KBM-7 (cell line): ENCODE results near the gene CNTN1.

Source experiments
- DNase-seq: peaks from one replicate; pipeline ENCODE4 v3.0.0-alpha.2; 2015
- in situ Hi-C: fragments of 300-500 bp; cut with MboI; formaldehyde crosslinking; loops from 2 replicates; pipeline ENCODE4 v1.14.3; 2020; ENCODE audit warnings: low sequenced_read_pairs, low pct_unique_long_range_greater_than_20kb, mixed read lengths

CNTN1 gene

GRCh38 chr12:40915172-40915571 lies 222.9 kb downstream of the CNTN1 start:
- in situ Hi-C loops = loop anchor here (25.0 kb wide), 1 partner anchor 278 kb away; no protein-coding TSS in a partner anchor
- no peak for DNase-seq

GRCh38 chr12:40917561-40917960 lies 225.3 kb downstream of the CNTN1 start:
- in situ Hi-C loops = loop anchor here (25.0 kb wide), 1 partner anchor 280 kb away; no protein-coding TSS in a partner anchor

GRCh38 chr12:40921563-40922163 lies 229.4 kb downstream of the CNTN1 start:
- in situ Hi-C loops = loop anchor here (25.0 kb wide), 1 partner anchor 284 kb away; no protein-coding TSS in a partner anchor
- DNase-seq = peak; percentile 30

More at GRCh38 chr12:40917561-40917960, 225.3 kb downstream of the CNTN1 start:
- no peak for DNase-seq

- DNase-seq = no peak
- in situ Hi-C loops = no loop called here
These were observed 245.7 kb downstream of the CNTN1 start for GRCh38 chr12:40937891-40938290.

GRCh38 chr12:40942326-40942725 lies 250.1 kb downstream of the CNTN1 start:
- no peak for DNase-seq
- in situ Hi-C loops = no loop called here

GRCh38 chr12:40945772-40946171 lies 253.5 kb downstream of the CNTN1 start:
- in situ Hi-C loops = no loop called here
- DNase-seq = no peak

- peak; percentile 26 for DNase-seq
- in situ Hi-C loops = no loop called here
These were observed 254.5 kb downstream of the CNTN1 start for GRCh38 chr12:40946612-40947194.

GRCh38 chr12:40947797-40948196 lies 255.6 kb downstream of the CNTN1 start:
- DNase-seq = no peak
- in situ Hi-C loops = no loop called here

- in situ Hi-C loops = no loop called here
- DNase-seq = no peak
These were observed 260.8 kb downstream of the CNTN1 start for GRCh38 chr12:40953076-40953475.

GRCh38 chr12:40957417-40957816 lies 265.2 kb downstream of the CNTN1 start:
- in situ Hi-C loops = no loop called here
- DNase-seq = no peak

- in situ Hi-C loops = no loop called here
- no peak for DNase-seq
These were observed 266.8 kb downstream of the CNTN1 start for GRCh38 chr12:40959041-40959440.

GRCh38 chr12:40963751-40964150 lies 271.5 kb downstream of the CNTN1 start:
- no peak for DNase-seq
- in situ Hi-C loops = no loop called here

GRCh38 chr12:40969796-40970195 lies 277.6 kb downstream of the CNTN1 start:
- DNase-seq = no peak
- in situ Hi-C loops = no loop called here

- in situ Hi-C loops = no loop called here
- peak; percentile 15 for DNase-seq
These were observed 278.2 kb downstream of the CNTN1 start for GRCh38 chr12:40970320-40970907.

- in situ Hi-C loops = no loop called here
- DNase-seq = no peak
These were observed 279.7 kb downstream of the CNTN1 start for GRCh38 chr12:40971911-40972310.

- no peak for DNase-seq
- in situ Hi-C loops = no loop called here
These were observed 284.3 kb downstream of the CNTN1 start for GRCh38 chr12:40976546-40976945.

- DNase-seq = no peak
- in situ Hi-C loops = no loop called here
These were observed 288.3 kb downstream of the CNTN1 start for GRCh38 chr12:40980427-40980961.

- DNase-seq = no peak
- in situ Hi-C loops = no loop called here
These were observed 293.8 kb downstream of the CNTN1 start for GRCh38 chr12:40986001-40986400.

GRCh38 chr12:40988355-40988754 lies 296.1 kb downstream of the CNTN1 start:
- in situ Hi-C loops = no loop called here
- DNase-seq = no peak

GRCh38 chr12:40988824-40989223 lies 296.6 kb downstream of the CNTN1 start:
- in situ Hi-C loops = no loop called here
- DNase-seq = no peak
